HG02981 (cell line): Measurements from ENCODE around the gene KAT7.

Source experiments
- ATAC-seq: cut with Tn5 transposase; IDR thresholded peaks from one replicate; pipeline ENCODE4 v1.9.1; 2021; ENCODE audit warnings: mild to moderate bottlenecking, moderate library complexity; ENCODE audit not compliant: unreplicated experiment

Gene KAT7

GRCh38 chr17:49866882-49867413, 78.5 kb downstream of the KAT7 start:
- ATAC-seq, result no peak

DNA sequence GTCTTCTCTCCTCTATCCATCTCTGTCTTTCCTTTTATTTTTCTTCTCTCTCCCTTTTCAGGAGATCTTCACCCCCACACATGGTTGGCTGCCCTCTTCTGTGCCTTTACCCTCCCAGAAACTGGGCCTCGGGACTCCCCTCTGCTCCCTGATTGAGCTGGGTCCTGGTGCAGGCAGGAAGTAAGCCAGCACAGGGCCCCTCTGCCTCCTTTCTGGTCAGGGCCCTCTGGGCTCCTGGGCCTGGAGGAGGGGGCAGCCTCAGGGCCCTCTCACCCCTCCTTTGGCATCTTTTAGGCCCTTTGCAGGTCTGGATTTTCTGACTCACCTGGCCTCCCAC, 80.5 kb downstream of the KAT7 start:
- no peak for ATAC-seq

DNA sequence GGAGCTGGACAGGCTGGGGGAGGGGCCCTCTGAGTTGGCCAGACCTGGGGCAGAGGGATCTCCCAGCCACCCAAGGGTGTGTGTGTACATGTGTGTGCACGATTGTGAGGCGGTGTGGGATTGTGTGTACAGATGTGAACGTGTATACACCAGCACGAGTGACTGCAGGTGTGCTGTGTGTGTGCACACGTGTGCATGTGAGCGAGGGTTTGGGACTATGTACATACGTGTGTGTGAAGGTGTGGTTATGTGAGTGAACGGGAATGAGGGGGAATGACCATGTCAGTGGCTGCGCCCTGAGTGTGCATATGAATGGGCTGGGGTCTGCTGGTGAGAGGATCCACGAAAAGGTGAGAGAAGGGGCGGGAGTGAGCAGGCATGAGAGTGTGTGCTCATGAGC, 81.8 kb downstream of the KAT7 start:
- no peak for ATAC-seq

GRCh38 chr17:49871211-49871610, 82.7 kb downstream of the KAT7 start:
- no peak for ATAC-seq

GRCh38 chr17:49872754-49873377, 84.4 kb downstream of the KAT7 start:
- no peak for ATAC-seq

- no peak for ATAC-seq
Observed at GRCh38 chr17:49873466-49873865, 85.0 kb downstream of the KAT7 start.

- no peak for ATAC-seq
Observed at GRCh38 chr17:49873926-49874325, 85.4 kb downstream of the KAT7 start.

DNA sequence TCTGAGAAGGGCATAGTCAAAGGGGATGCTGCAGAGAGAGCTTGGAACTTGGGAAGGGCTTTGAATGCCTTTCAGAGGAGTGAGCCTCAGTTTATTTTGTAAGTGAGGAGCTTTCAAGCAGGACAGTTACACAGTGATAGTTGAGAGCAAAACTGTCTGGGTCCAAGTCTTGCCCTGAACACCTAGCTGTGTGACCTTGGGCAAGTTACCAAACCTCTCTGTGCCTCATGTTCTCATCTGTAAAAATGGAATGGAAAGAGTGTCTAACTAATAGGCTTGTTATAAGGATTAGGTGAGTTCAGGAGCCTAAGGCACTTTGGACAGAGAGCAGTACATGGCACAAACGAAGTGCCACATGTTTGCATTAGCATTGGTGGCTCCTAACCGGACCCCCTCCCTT, 86.4 kb downstream of the KAT7 start:
- ATAC-seq, result no peak

DNA sequence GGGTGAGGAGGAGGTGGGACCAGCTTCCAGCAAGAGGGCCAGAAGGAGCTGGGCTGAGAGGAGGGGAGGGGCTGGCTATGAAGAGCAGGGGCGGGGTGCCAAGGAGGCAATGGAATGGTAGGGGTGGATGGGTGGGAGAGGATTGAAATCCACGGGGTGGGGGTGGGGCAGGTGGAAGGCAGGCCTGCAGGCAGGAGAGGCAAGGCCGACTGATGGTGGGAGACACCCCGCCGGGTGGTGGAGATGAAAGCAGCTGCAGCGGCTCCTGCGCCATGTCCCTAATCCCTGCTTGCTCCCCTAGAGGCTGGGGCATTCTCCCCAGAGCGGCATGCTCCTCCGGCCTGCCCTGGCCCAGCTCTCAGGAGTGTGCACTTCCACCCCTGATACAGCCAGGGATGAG, 87.2 kb downstream of the KAT7 start:
- no peak for ATAC-seq

DNA sequence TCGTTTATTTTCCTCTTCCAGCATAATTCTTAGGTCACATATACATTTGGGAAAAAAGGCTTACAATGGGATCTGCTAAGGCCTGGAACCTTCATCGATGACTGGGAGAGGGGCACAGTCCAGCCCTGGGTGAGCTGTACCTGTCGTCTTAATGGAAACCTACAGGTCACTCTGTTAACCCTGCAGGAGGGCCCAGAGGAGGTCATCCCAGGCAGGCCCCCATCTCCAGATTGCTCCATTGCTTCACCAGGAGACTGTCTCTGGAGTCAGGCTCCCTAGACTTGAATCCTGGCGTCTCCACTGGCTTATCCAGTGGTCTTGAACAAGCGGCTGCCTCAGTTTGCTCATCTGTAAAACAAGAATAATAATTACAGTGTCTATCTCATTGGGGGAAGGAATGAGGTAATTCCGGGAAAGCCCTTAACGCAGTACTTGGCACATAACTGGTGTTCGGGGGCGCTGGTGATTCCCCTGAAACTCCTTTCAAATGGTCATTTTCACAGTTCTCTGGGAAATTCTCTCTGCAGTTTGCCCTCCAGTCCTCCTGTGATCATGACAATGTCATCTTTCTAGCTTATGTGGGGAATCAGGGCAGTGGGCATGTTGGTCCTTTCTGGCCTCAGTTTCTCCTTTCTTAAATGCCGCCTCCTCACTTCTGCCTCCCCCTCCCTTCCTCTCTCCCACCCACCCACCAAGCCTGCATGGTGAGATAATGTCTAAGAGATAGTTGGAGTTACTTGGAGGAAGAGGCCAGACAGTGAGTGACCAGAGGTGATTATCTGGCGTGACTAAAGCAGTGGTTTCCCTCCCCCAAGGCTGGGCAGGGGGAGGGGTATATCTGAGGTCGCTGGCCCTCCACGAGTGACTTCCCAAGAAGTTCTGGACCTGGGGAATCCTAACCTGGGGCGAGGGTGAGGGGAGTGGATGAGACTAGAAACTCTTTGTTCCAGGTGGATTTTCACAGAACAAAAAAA, 90.7 kb downstream of the KAT7 start:
- ATAC-seq, result no peak

DNA sequence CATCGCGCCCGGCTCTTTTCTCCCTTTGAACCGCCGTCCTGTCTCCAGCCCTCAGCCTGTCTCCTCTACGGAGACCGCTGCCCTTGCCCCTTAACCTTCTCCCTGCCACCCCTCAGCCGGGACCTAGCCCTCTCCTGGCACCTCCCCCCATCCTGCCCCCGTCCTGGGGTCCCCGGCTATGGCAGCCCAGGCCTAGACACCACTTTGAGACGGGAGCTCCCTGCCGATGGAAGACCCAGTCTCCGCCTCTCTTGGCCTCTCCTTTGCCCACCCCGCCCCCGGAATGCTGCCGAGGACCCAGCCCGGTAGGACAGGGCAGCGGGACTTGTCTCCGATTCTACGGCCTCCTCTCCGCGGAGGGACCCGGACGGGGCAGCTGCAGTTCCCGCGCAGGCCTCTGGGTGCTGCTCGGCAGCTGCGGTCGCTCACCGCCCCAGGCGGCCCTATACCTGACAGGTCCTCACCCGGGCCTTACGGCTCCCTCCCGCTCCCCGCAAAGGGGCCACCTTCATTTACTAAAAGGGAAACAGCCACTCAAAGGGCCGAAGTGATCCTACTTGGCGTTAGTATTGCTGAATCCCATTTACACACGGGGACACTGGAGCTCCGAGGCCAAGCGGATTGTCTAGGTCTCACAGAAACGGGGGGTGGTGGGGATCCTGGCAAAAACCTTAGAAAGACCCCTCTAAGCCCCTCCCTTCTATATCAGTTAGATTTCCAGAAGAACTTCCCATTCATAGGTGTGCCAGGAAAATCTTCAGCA, 92.0 kb downstream of the KAT7 start:
- peak; percentile 61 for ATAC-seq

GRCh38 chr17:49881054-49881402, 92.5 kb downstream of the KAT7 start:
- no peak for ATAC-seq

DNA sequence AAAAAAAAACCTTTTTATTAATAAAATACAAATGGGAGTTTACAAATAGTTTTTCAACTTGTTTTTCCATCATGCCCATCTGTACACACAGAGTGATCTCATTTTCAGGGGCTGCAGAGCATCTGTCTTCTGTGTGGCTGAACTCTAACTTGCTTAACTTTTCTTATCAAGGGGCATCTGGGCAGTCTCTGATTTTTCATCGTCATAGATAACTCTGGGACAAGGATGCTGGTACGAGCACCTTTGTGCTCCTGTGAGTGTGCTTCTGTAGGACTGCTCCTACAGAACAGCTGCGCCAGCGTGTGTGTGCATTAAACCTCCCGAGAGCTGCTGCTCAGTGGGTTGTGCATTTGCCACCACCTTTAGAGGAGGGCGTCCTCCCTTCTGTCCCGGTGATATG, 94.0 kb downstream of the KAT7 start:
- ATAC-seq, result no peak
